ENCODE measurements around the gene KY.

KY gene

GRCh38 chr3:134650431-134651346, at the start of gene KY:
Gene KY (minus strand): TSS chr3:134651022. CDS start chr3:134650960, 62 bp downstream.
- TF ChIP-seq CTCF (IDR thresholded peaks at IDR 0.05; ENCODE audit: low read depth, low read length): no peak
- H3K4me3 ChIP-seq (ENCODE audit: low read depth, low read length): peak within 1 kb of the TSS; percentile 38

GRCh38 chr3:134699721-134700120, 48.9 kb upstream of the KY start:
- no peak for TF ChIP-seq CTCF (IDR thresholded peaks at IDR 0.05; ENCODE audit: low read depth, low read length)
- H3K4me3 ChIP-seq (ENCODE audit: low read depth, low read length): no peak overlapping the region

GRCh38 chr3:134699141-134699711, 48.4 kb upstream of the KY start:
- no peak for TF ChIP-seq CTCF (IDR thresholded peaks at IDR 0.05; ENCODE audit: low read depth, low read length)

GRCh38 chr3:134697830-134698689, 47.2 kb upstream of the KY start:
- H3K4me3 ChIP-seq (ENCODE audit: low read depth, low read length): no peak overlapping the region
- TF ChIP-seq CTCF (IDR thresholded peaks at IDR 0.05; ENCODE audit: low read depth, low read length): no peak

More at GRCh38 chr3:134699141-134699711, 48.4 kb upstream of the KY start:
- no peak overlapping the region for H3K4me3 ChIP-seq (ENCODE audit: low read depth, low read length)

GRCh38 chr3:134696155-134696554, 45.3 kb upstream of the KY start:
- no peak for TF ChIP-seq CTCF (IDR thresholded peaks at IDR 0.05; ENCODE audit: low read depth, low read length)
- no peak overlapping the region for H3K4me3 ChIP-seq (ENCODE audit: low read depth, low read length)

- no peak overlapping the region for H3K4me3 ChIP-seq (ENCODE audit: low read depth, low read length)
- TF ChIP-seq CTCF (IDR thresholded peaks at IDR 0.05; ENCODE audit: low read depth, low read length): no peak
Measured at GRCh38 chr3:134694946-134695543, 44.2 kb upstream of the KY start.

Measured in WI38 (cell line).